ENCODE results near the gene CCDC7.
A peak's percentile ranks its signal among the peaks of the same experiment; 100 is the strongest.
"Not testable (repeated sequence)": the region's sequence is repeated elsewhere in the genome, so short reads cannot be mapped to it uniquely, and the experiment has no call there.

The CCDC7 gene

GRCh38 chr10:32445740-32446535 is at the start of gene CCDC7:
Gene CCDC7, plus strand, starts transcription at chr10:32446140. Its CDS starts 5,503 bp downstream, at chr10:32451643.
- peak; percentile 48 for DNase-seq (ENCODE audit: low read depth)

- DNase-seq (ENCODE audit: low read depth) = not testable (repeated sequence)
Observed at GRCh38 chr10:32397163-32397562, 48.8 kb upstream of the CCDC7 start.

GRCh38 chr10:32399720-32400119 is 46.2 kb upstream of the CCDC7 start:
- DNase-seq (ENCODE audit: low read depth) = not testable (repeated sequence)

DNA sequence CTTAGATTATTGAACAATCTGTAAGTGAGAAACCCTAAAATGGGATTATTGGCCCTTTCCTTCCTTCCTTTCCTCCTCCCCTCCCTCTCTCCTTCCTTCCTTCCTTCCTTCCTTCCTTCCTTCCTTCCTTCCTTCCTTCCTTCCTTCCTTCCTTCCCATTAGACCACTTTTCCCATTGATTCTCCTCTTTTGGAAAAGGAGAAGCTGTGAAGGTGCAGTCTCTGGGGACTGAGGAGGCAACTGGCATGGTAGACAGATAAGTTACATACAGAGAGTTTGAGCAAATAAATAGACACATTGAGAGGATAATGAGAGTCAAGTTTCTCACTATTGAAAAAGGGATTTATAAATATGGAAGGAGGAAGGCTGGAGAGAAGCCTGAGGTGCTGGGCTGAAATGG is 45.0 kb upstream of the CCDC7 start:
- DNase-seq (ENCODE audit: low read depth) = no peak

- no peak for DNase-seq (ENCODE audit: low read depth)
Observed at GRCh38 chr10:32402499-32402898, 43.4 kb upstream of the CCDC7 start.

- no peak for DNase-seq (ENCODE audit: low read depth)
Observed at GRCh38 chr10:32403091-32403490, 42.8 kb upstream of the CCDC7 start.

GRCh38 chr10:32408690-32409089 is 37.2 kb upstream of the CCDC7 start:
- no peak for DNase-seq (ENCODE audit: low read depth)

DNA sequence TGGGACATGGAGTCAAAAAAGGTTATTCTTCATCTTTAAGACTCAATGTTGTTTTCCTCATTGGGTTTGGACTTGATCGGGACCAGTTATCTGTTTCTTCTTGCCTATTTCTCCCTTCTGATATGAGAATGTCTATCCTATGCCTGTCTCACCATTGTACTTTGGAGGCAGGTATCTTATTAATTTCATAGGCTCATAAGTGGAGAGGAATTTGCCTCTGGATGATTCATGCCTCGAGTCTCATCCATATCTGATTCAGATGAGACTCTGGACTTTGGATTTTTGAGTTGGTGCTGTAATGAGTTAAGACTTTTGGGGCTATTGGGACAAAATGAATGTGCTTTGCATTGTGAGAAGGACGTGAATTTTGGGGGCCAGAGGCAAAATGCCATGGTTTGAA is 36.2 kb upstream of the CCDC7 start:
- DNase-seq (ENCODE audit: low read depth) = no peak

- DNase-seq (ENCODE audit: low read depth) = no peak
Observed at GRCh38 chr10:32410569-32410968, 35.4 kb upstream of the CCDC7 start.

DNA sequence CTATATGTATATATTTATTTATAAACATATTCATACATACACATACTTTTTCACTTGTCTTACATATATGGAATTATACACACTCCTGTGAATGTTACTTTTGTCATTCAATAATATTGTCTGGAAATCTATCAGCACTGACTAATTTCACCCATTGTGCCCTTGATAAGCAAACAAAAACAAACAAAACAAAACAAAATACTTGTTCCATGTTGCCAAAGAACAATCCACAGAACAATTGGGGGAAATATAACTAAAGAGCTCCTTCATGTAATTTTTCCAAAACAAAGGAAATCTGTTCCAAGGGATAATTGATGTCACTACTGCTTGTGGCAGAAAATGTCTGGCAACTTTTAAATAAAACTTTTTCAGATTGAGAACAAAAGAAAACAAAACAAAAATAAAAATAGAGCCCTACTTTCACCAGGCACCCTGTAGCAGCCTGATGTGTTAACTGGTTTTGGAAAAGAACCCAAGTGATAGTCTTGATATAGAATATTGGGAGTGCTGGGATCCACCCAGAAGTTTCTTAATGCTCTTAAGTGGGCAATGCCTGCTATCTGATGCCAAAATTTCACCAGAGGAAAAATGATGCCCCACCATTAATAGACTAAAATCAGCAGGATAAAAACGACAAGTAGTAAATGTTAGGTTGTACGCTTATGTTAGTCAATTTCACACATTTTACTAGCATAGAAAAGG is 34.0 kb upstream of the CCDC7 start:
- no peak for DNase-seq (ENCODE audit: low read depth)

DNA sequence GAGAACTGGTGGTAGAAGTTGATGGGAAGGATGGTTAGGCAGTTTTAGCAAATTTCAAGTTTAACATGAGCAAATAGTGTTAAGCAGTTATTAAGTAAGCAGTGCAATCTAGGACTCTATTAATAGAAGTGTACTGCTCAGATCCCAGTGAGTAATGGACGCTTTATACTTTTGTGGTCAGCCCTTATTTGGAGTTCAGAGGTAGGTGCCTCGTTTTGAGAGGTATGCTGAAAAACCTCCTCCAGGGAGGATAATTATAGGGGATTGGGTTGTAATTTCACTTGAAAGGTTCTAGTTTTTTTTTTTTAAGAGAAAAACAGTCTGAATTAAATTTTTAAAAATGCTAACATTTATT is 33.5 kb upstream of the CCDC7 start:
- no peak for DNase-seq (ENCODE audit: low read depth)

GRCh38 chr10:32413513-32413912 is 32.4 kb upstream of the CCDC7 start:
- DNase-seq (ENCODE audit: low read depth) = no peak

- no peak for DNase-seq (ENCODE audit: low read depth)
Observed at GRCh38 chr10:32415361-32415760, 30.6 kb upstream of the CCDC7 start.

DNA sequence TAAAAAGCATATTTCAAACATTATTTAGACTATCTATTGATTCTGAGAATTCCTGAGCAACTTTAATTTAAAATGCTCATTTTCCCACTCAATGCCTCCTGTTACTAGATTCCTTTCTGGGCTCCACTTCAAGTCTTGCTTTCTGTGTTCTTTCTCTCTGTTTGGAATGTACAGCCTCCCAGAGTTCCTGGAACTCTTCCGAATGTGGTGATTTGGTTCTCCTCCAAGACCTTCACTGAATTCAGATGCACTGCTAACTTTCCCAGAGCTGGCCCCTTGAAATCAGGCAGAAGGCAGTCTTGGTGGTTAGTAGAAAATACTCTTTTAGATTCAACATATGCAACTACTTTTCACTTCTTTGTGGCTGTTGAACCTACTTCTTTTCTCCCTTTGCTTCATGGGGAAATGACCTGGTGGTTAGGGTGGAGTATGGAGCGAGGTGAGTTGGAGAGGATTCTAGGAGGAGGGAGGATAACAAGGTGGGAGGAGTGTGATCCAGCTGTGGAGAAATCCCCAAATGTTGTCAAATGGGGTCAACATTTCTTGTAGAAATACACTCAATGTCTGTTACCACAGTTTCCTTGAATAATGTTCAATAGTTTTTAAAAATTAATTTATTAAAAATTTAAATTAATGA is 27.9 kb upstream of the CCDC7 start:
- no peak for DNase-seq (ENCODE audit: low read depth)

DNA sequence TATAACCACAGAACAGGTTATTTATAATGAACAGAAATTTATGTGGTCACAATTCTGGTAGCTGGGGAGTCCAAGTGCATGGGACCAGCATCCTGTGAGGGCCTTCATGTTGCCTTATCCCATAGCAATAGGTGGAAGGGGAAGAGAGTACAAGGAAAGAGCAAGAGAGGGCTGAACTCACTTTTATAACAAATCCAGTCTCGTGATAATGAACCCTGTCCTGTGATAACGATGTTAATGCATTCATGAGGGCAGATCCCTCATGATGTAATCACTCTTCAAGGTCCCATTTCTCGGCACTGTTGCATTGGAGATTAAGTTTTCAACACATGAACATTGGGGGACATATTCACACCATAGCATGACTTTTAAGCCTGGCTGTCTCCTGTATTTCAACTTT is 27.4 kb upstream of the CCDC7 start:
- no peak for DNase-seq (ENCODE audit: low read depth)

GRCh38 chr10:32419615-32420014 is 26.3 kb upstream of the CCDC7 start:
- DNase-seq (ENCODE audit: low read depth) = no peak

DNA sequence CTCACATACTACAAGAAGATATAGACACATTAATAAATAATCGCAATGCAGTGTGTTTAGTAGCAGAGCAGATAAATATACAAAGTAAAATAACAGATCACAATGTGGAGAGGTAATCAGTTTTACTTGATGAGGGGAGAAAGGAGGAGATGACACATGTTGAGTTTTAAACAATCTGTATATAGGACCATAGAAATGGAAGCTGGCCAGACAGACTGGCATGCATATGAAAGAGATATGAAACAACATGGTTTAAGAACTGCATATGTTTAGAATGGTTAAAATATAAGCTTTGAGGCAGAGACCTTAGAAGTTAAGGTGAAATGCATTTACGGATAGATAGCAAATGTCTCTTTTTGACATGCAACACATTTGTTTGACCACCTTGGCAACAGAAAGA is 19.8 kb upstream of the CCDC7 start:
- no peak for DNase-seq (ENCODE audit: low read depth)

DNA sequence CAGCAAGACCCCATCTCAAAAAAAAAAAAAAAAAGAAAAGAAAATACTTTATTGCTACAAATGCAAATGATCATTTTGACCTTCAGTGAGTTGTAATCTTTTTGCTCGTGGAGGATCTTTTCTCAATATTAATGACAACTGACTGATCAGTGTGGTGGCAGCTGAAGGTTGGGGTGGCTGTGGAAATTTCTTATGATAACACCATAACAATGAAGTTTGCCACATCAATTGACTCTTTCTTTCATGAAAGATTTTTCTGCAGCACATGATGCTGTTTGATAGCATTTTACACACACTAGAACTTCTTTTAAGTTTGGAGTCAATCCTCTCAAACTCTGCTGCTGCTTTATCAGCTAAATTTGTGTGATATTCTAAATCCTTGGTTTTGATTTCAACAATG is 12.4 kb upstream of the CCDC7 start:
- DNase-seq (ENCODE audit: low read depth) = no peak

- no peak for DNase-seq (ENCODE audit: low read depth)
Observed at GRCh38 chr10:32436215-32436614, 9.7 kb upstream of the CCDC7 start.

DNA sequence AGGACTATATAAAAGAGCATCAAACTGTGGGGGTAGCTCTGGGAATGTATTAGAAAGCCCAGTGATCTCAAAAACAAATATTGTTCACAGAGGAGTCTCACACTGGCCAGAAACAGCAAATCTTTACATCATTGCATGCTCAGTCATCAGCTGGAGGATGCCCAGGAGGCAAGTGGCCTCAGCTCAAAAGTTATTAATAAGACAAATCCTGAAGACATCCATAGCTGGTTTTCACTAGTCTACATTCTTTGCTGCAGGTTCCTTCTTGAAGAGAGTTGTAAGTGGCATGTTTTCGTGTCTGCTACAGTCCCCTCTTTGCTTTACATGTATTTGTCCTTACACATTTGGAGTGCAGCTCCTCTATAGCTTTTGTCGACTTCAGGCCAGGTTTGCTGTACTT is 8.6 kb upstream of the CCDC7 start:
- DNase-seq (ENCODE audit: low read depth) = no peak

- DNase-seq (ENCODE audit: low read depth) = no peak
Observed at GRCh38 chr10:32445036-32445435, 904 bp upstream of the CCDC7 start.

- no peak for DNase-seq (ENCODE audit: low read depth)
Observed at GRCh38 chr10:32446536-32447406, 831 bp downstream of the CCDC7 start.
